ENCODE measurements around the gene FAM237B. TPM values are rescaled to one million over a fixed set of nuclear protein-coding genes. Genes with fewer than 3 reads are reported as not detected.
"Not testable (repeated sequence)": the region's sequence is repeated elsewhere in the genome, so short reads cannot be mapped to it uniquely, and the experiment has no call there.

Gene FAM237B
- total RNA-seq (2014; rRNA removed; shearing (Covaris generic); ENCODE audit: low replicate concordance), result not detected in 2 replicates

DNA sequence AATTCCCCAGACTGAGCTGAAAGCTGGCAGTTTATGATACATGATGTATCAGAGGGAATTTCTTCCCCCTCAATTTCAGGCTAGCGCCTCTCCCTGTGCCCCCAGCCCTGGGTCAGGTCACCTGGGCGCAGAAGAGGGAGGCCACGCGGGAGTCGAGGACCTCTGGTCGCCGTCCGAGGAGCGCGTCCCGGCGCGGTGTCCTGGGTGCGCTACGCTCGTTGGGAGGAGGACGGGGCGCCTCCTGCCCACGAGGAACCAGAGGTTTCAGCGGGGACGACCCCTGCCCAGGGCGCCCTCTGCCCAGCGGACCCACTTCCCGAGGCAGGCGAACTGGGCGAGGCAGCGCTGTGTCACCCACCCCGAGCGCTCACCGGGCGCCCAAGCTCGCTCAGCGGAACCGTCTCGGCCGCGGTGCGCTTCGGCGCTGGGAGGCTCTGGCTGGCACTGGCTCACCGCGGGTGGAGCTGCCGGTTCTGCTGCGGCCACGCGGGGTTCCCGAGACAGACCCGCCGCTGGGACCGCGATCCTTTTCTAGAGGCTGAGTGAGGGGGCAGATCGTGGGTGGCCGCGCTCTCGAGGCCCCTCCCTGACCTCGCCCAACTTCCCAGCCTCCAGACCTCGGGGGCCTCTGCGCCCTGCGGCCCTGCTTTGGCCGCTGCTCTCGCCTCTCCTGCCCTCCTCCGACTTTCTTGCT, at the start of gene FAM237B:
TSS of gene FAM237B (minus strand) at position 504 of the 694 bp plus-strand sequence. CDS start 1,556 bp downstream, outside the sequence.
- Histone ChIP-seq H3K9me3 (no peaks in the 10 kb centered on the region), H3K36me3 (no peaks in the 10 kb centered on the region), H3K4me3 (peak within 1 kb of the TSS; percentile 28), H3K27me3 (peaks cover 11% of the 10 kb centered on the region; the same call in 1 of the 2 replicates)
- peak; percentile 29 for DNase-seq

DNA sequence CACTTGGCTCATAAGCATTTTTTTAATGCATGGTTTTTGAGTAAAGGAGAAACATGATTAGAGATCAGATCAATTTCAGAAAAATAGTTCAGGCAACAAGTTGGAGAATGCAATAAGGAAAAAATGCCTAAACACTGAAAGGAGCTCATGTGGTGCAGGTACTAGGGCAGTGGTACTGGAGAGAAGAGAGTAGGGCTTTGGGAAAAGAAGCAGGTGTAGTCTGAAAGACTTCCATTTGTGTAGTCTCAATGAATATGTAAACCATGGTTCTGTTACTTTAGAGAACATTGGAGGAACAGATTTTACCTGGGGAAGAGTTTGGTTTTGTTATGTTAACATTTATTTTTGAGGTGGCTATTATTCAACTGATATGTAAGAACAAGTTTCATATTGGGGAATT, 30.9 kb upstream of the FAM237B start:
- Histone ChIP-seq H3K4me3 (no peak overlapping the region), H3K36me3 (peaks cover 21% of the 10 kb centered on the region), H3K9me3 (0 out of 2 replicates have a peak, but pooled peaks cover 1% of the 10 kb centered on the region), H3K27me3 (no peaks in the 10 kb centered on the region)
- no peak for DNase-seq

DNA sequence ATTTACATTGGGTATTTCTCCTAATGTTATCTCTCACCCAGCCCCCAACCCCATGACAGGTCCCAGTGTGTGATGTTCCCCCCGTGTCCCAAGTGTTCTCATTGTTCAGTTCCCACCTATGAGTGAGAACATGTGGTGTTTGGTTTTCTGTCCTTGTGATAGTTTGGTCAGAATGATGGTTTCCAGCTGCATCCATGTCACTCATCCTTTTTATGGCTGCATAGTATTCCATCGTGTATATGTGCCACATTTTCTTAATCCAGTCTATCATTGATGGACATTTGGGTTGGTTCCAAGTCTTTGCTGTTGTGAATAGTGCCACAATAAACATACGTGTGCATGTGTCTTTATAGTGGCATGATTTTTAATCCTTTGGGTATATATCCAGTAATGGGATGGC, 28.9 kb upstream of the FAM237B start:
- not testable (repeated sequence) for H3K27me3 ChIP-seq, H3K36me3 ChIP-seq, DNase-seq, H3K9me3 ChIP-seq, H3K4me3 ChIP-seq

DNA sequence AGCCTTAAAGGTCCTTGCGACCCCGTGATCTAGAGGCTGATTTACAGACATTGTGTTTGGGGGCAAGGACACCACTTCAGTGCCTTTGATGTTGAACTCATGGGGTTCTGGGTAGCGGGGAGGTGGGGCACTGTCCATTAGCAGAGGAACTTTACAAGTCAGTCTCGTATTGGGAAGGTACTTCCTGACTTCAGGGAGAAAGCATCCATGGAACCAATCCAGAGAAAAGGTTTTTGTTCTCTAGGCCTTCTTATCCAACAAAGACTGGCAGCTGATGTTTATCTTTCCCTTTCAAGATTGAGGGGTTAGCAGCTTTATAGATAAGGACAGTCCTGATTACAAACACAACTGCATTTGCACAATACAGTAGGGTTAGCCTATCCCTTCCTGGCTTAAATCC, 28.2 kb upstream of the FAM237B start:
- no peak overlapping the region for H3K4me3 ChIP-seq
- H3K9me3 ChIP-seq, result no peaks in the 10 kb centered on the region
- no peaks in the 10 kb centered on the region for H3K27me3 ChIP-seq
- H3K36me3 ChIP-seq, result peaks cover 4% of the 10 kb centered on the region; the same call in 1 of the 2 replicates
- DNase-seq, result no peak

DNA sequence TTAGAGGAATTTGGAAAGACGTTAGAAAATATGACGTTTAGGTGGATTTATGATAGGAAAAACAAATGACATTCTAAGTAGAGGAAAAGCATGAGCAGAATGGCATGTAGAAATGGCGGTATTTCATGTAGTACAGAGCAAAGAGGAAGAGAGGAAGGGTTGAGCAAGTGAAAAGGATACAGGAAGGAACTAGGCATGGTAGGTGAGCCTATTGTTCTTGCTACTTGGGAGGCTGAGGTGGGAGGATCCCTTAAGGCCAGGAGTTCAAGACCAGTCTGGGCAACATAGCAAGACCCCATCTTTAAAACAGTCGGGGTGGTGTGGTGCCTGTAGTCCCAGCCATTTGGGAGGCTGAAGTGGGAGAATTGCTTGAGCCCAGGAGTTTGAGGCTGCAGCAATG, 26.7 kb upstream of the FAM237B start:
- no peaks in the 10 kb centered on the region; the same call in 1 of the 2 replicates for H3K36me3 ChIP-seq
- no peak for DNase-seq
- H3K4me3 ChIP-seq, result peak overlapping the region; percentile 88
- no peaks in the 10 kb centered on the region for H3K9me3 ChIP-seq
- no peaks in the 10 kb centered on the region for H3K27me3 ChIP-seq

DNA sequence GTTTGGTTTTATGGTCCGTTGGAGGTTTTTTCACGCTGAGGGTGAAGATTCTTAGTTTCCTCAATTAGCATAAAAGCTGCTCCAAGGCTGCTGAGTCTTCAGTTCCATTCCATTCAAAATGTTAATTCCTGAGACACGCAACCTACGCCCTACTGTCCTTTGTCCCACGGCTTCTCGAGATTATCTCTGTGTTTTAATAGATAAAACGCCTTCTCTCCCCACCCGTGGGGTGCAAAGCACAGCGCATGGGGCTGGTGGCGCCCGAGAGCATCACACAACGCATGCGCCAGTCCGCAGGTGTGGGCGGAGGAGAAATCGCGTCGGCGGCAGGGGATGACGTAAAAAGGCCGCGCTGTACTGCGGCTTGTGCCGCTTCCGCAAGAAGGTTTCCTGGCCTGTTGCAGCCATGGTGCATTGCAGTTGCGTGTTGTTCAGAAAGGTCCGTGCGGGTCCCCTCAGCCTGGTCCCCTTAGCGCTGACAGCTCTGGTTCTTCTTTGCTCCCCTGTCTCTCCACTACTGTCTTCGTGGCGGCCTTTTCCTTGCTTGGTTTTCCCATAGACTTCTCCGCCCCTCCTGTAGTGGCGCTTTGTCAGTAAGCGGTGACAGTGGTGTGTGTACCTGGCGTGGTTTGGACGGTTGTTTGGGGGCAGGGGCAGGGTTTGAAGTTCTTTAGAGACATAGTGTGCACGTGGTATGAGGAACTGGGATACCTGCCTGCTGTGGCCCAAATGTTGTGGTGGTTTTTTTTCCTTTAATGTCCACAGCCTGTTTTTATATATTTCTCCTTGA, 25.4 kb upstream of the FAM237B start, which contains the start of gene GTPBP10:
TSS of gene GTPBP10 (plus strand) at position 381 of the 790 bp plus-strand sequence. CDS start at position 407, 26 bp downstream.
- DNase-seq, result peak; percentile 87
- H3K4me3 ChIP-seq, result peak within 1 kb of the TSS; percentile 88
- H3K9me3 ChIP-seq, result no peaks in the 10 kb centered on the region
- no peaks in the 10 kb centered on the region; the same call in 1 of the 2 replicates for H3K36me3 ChIP-seq
- H3K27me3 ChIP-seq, result no peaks in the 10 kb centered on the region

DNA sequence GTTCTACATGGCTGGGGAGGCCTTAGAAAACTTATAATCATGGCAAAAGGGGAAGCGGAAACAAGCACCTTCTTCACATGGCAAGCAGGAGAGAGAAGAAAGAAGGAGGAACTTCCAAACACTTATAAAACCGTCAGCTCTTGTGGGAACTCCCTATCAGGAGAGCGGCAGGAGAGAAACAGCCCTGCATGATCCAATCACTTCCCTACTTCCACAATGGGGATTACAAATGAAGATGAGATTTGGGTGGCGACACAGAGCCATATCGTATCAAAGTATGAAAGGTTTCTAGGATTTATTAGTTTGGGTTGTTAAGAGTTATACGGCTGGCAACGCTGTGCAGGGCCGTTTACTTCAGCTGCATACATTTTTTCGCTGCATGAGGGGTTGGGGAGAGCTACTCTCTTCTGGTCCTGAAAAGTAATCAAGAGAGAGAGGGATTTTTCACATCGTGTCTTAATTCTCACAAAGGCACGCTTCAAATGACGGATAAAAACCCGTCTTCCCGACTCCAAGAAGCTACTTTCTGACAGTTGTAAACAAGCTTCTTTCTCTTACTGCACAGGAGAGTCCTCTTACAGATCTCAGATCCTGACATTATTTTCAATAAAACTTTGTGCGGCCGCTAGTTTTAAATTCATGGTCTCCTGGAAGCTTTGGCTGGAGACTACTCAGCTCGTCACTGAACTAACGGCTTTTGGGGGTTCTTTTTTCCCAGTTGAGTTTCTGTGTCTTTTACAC, 24.7 kb upstream of the FAM237B start:
- no peak for DNase-seq
- no peaks in the 10 kb centered on the region for H3K9me3 ChIP-seq

DNA sequence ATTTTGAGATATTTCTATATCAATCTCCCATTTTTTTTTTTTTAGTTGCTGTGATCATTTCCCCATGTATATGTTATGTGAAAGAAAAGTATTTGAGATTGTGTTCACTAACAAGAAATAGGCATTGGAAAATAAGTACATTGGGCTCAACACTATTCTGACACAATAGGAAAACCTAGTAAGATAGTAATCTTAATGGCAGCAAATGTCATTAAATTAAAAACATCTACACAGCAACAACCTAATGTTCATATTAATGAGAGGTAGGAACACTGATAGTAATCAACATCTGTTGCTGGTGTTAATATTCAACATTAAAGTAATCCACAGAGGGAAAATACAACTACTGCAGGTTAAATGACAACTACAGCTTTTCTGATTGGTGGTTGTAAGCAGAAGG, 23.9 kb upstream of the FAM237B start:
- Histone ChIP-seq H3K9me3 (no peaks in the 10 kb centered on the region), H3K4me3 (no peak overlapping the region), H3K27me3 (no peaks in the 10 kb centered on the region), H3K36me3 (no peaks in the 10 kb centered on the region; the same call in 1 of the 2 replicates)
- DNase-seq, result no peak

More for the DNA sequence above, 24.7 kb upstream of the FAM237B start:
- H3K27me3 ChIP-seq, result no peaks in the 10 kb centered on the region
- no peaks in the 10 kb centered on the region; the same call in 1 of the 2 replicates for H3K36me3 ChIP-seq
- H3K4me3 ChIP-seq, result peak overlapping the region; percentile 88

DNA sequence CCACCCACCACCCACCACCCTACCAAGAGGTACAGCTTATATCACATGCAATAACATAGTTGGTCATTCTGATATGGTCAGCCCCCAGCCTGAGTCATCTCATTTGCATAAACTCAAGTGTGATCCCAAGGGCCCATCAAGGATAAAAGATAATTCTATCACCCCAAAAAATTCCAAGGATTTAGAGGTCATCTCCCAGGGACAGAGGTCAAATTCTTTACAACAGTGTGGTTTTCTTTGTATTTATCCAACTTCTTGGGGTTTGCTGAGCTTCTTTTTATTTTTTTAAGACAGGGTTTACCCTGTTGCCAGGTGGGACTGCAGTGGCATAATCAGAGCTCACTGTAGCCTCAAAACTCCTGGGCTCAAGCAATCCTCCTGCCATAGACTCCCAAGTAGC, 16.0 kb upstream of the FAM237B start:
- no peaks in the 10 kb centered on the region for H3K27me3 ChIP-seq
- H3K4me3 ChIP-seq, result no peak overlapping the region
- no peaks in the 10 kb centered on the region for H3K9me3 ChIP-seq
- H3K36me3 ChIP-seq, result no peaks in the 10 kb centered on the region
- DNase-seq, result no peak

DNA sequence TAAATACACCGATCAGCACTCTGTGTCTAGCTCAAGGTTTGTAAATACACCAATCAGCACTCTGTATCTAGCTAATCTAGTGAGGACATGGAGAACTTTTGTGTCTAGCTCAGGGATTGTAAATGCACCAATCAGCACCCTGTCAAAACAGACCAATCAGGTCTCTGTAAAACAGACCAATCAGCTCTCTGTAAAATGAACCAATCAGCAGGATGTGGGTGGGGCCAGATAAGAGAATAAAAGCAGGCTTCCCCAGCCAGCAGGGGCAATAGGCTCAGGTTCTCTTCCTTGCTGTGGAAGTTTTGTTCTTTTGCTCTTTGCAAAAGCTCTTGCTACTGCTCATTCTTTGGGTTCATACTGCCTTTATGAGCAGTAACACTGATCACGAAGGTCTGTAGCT, 13.8 kb upstream of the FAM237B start:
- not testable (repeated sequence) for DNase-seq, H3K36me3 ChIP-seq, H3K27me3 ChIP-seq, H3K9me3 ChIP-seq, H3K4me3 ChIP-seq

DNA sequence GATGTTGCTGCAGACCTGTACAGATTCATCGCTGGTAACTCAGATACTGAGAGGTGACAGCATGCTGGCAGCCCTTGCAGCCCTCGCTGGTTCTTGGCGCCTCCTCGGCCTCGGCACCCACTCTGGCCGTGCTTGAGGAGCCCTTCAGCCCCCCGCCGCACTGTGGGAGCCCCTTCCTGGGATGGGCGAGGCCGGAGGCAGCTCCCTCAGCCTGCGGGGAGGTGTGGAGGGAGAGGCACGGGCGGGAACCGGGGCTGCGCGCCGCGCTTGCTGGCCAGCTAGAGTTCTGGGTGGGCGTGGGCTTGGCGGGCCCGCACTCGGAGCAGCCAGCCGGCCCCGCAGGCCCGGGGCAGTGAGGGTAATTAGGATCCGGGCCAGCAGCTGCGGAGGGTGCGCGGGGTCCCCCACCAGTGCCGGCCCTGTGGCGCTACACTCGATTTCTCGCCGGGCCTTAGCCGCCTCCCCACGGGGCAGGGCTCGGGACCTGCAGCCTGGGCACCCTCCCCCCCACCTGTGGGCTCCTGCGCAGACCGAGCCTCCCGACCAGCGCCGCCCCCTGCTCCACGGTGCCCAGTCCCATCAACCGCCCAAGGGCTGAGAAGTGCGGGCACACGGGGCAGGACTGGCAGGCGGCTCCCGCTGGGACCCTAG, 13.2 kb upstream of the FAM237B start:
- no peak for DNase-seq
- no peak overlapping the region for H3K4me3 ChIP-seq
- H3K27me3 ChIP-seq, result no peaks in the 10 kb centered on the region

DNA sequence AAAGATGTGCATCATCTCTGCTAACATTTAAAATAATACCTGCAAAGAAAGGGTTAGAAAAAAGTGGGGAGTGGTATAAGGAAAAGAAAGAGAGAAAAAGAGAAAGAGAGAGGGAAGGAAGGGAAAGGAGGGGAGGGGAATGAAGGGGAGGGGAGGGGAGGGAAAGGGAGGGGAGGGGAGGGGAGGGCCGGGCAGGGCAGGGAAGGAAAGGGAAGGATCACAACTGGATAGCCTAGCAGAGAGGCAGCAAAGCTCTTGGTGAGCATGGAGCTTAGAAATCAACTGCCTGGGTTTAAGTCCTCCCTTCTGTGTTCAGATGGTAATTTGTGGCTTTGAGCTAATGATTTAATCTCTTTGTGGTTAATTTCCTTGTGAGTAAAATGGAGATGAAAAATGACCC, 5.4 kb upstream of the FAM237B start:
- H3K4me3 ChIP-seq, result no peak overlapping the region
- H3K27me3 ChIP-seq, result peaks cover 7% of the 10 kb centered on the region; the same call in 1 of the 2 replicates
- no peaks in the 10 kb centered on the region for H3K9me3 ChIP-seq
- H3K36me3 ChIP-seq, result no peaks in the 10 kb centered on the region
- no peak for DNase-seq

More for the DNA sequence above, 13.2 kb upstream of the FAM237B start:
- no peaks in the 10 kb centered on the region for H3K9me3 ChIP-seq
- H3K36me3 ChIP-seq, result no peaks in the 10 kb centered on the region

DNA sequence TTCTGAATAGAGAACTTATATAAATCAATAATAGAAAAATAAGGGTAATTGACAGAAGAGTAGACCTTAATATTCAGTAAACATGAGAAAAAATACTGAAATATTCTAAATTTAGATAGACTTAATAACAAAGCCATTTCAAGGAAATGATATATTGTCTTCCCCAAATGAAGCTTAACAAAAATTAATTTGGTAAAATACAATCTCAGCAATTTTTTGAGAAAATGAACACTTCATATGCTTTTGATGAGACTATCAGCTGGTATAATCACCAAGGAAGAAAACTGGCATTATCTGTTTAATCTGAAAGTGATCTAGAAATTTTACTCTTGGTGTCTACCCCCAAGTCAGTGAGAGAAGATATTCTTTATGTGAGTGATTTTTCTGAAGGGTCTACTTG, 1.7 kb upstream of the FAM237B start:
- Histone ChIP-seq H3K4me3 (no peak overlapping the region), H3K27me3 (peaks cover 11% of the 10 kb centered on the region; the same call in 1 of the 2 replicates)

DNA sequence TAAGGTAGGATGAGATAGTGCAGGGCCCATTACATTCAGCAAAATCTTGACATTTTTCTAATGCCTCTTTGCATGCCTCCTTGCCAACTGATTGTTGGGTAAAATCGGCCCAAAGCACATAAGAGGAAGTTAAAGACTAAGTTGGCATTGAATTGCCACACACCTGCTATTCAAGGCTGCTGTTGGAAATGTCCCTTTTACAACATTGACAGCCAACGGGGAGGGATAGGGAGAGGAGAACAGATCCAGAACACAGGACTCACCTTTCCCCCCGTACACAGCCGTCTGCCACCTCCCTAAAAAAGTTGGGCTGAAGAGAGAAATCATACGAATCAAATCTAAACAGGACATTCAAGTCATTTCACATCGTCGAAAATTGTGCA, 695 bp downstream of the FAM237B start:
- DNase-seq, result no peak
- no peak overlapping the region; the same call in 1 of the 2 replicates for H3K4me3 ChIP-seq

More for the DNA sequence above, 1.7 kb upstream of the FAM237B start:
- Histone ChIP-seq H3K9me3 (no peaks in the 10 kb centered on the region), H3K36me3 (no peaks in the 10 kb centered on the region)
- no peak for DNase-seq

DNA sequence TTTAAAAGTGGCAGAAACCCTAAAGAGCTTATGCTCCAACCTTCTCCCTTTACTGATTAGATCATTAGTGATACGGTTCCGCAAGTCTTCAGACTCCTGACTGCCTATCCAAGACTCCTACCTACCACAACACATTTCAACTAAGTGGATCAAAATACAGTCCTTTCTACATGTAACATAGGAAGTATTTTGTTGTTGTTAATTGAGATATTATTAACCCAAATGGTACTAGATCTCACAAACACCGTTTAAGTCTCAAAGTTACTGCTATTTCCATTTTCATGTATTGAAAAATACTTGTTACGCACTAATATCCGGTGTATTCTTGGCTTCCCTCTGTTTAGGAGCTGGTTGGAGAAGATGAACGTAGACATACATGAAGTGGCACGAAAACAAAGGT, 1.1 kb downstream of the FAM237B start:
- Histone ChIP-seq H3K27me3 (peaks cover 11% of the 10 kb centered on the region; the same call in 1 of the 2 replicates), H3K4me3 (no peak overlapping the region), H3K9me3 (no peaks in the 10 kb centered on the region), H3K36me3 (no peaks in the 10 kb centered on the region)
- no peak for DNase-seq

More for the DNA sequence above, 695 bp downstream of the FAM237B start:
- no peaks in the 10 kb centered on the region for H3K36me3 ChIP-seq
- peaks cover 11% of the 10 kb centered on the region; the same call in 1 of the 2 replicates for H3K27me3 ChIP-seq
- no peaks in the 10 kb centered on the region for H3K9me3 ChIP-seq

DNA sequence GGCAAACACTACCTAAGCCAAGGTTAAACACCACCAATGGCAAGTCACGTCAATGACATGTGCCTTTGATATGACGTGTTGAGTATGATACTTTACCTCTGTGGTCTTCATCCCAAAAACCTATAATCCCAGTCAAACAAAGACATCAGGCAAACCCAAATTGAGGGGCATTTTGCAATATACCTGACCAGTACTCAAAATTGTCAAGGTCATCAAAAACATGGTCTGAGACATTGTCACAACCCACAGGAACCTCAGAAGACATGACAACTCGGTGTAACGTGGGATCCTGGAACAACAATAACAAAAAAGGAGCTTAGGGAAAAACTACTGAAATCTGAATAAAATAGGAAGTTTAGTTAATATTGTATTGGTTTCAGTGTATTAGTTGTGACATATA, 7.2 kb downstream of the FAM237B start:
- DNase-seq, result no peak

More for the DNA sequence above, 7.2 kb downstream of the FAM237B start:
- Histone ChIP-seq H3K4me3 (no peak overlapping the region), H3K9me3 (no peaks in the 10 kb centered on the region), H3K36me3 (no peaks in the 10 kb centered on the region), H3K27me3 (peaks cover 5% of the 10 kb centered on the region; the same call in 1 of the 2 replicates)
